IMR-90 (cell line): ENCODE results near the gene SEC16B.

Experiments used
- BHLHE40 ChIP-seq: fragments of 150-350 bp; IDR thresholded peaks from 2 replicates; pipeline ENCODE4 v1.6.1; 2016; ENCODE audit warnings: mild to moderate bottlenecking, low read depth, low read length
- CEBPB ChIP-seq: IDR thresholded peaks from 2 replicates; pipeline ENCODE4 v1.6.1; 2012; ENCODE audit warnings: low read depth, low read length, improper control_type of control experiment
- CHD1 ChIP-seq: IDR thresholded peaks from 2 replicates; pipeline ENCODE4 v1.6.1; 2012; ENCODE audit warnings: low read depth, low read length, improper control_type of control experiment
- CTCF ChIP-seq: conservative IDR thresholded peaks from 2 replicates; pipeline ENCODE4 v1.5.1; 2012; ENCODE audit warnings: mild to moderate bottlenecking, low read depth, low read length, improper control_type of control experiment
- MXI1 ChIP-seq: IDR thresholded peaks from 2 replicates; pipeline ENCODE4 v1.6.1; 2012; ENCODE audit warnings: low read depth, mild to moderate bottlenecking, low read length, moderate library complexity, borderline replicate concordance
- NFE2L2 ChIP-seq: fragments of 150-350 bp; IDR thresholded peaks from 2 replicates; pipeline ENCODE4 v1.6.1; 2016; ENCODE audit warnings: low read depth, mild to moderate bottlenecking, low read length
- POLR2A ChIP-seq: IDR thresholded peaks from 2 replicates; pipeline ENCODE4 v1.6.1; 2012; ENCODE audit warnings: mild to moderate bottlenecking, low read depth, low read length
- RCOR1 ChIP-seq: IDR thresholded peaks from 2 replicates; pipeline ENCODE4 v1.6.1; 2012; ENCODE audit warnings: mild to moderate bottlenecking, low read length, improper control_type of control experiment; ENCODE audit not compliant: insufficient replicate concordance
- RFX5 ChIP-seq: IDR thresholded peaks from 2 replicates; pipeline ENCODE4 v1.8.0; 2012; ENCODE audit warnings: low read depth, mild to moderate bottlenecking, low read length, moderate library complexity
- TF ChIP-seq, protein P1 (sequence below): fragments of 150-350 bp; IDR thresholded peaks from 2 replicates; pipeline ENCODE4 v1.6.1; 2016; ENCODE audit warnings: low read depth, mild to moderate bottlenecking, low read length, moderate library complexity, borderline replicate concordance

DNA sequence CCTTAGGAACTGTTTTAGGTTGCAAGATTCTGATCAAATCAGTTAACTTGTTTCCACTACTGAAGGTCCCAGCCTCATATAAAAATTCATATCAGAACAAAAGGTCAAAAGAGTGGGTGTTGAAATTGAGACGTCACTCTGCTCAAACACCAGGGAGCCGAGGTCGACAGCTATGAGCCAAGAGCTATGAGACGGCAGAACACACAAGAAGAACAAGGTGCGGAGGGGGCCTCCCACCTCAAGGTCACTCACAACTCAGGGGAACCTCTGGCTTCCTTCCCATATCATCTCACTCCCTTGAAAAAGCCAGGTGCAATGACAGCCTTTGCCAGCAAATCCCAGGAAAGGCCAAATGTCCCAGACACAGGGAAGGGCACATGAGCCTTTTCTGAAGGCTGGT lies 749 bp downstream of the SEC16B start:
- TF ChIP-seq CTCF = no peak
- no peak for TF ChIP-seq POLR2A
- no peak for TF ChIP-seq CHD1
- TF ChIP-seq BHLHE40 = no peak
- TF ChIP-seq MXI1 = no peak
- TF ChIP-seq RFX5 = no peak
- TF ChIP-seq, protein P1, sequence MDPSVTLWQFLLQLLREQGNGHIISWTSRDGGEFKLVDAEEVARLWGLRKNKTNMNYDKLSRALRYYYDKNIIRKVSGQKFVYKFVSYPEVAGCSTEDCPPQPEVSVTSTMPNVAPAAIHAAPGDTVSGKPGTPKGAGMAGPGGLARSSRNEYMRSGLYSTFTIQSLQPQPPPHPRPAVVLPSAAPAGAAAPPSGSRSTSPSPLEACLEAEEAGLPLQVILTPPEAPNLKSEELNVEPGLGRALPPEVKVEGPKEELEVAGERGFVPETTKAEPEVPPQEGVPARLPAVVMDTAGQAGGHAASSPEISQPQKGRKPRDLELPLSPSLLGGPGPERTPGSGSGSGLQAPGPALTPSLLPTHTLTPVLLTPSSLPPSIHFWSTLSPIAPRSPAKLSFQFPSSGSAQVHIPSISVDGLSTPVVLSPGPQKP = no peak
- no peak for TF ChIP-seq RCOR1
- TF ChIP-seq NFE2L2 = no peak
- TF ChIP-seq CEBPB = no peak
